ENCODE data around the gene ELMO1. TPM values are rescaled to one million over a fixed set of nuclear protein-coding genes. Genes with fewer than 3 reads are reported as not detected.

The ELMO1 gene
- total RNA-seq, 4 donors from 2014 or later = 24.6 to 120 (median 71.9) TPM

- no peaks in the 10 kb centered on the region for H3K9me3 ChIP-seq
- WGBS, 2 donors (ENCODE audit: low coverage in 1 of 2) = 67 to 69% methylated on average over 6 of the region's 6 CpGs
- TF ChIP-seq POLR2AphosphoS5 (IDR thresholded peaks at IDR 0.05) (peak in 1 of 3 donors; percentile 72), CTCF (IDR thresholded peaks at IDR 0.05) (no peak)
- no peaks in the 10 kb centered on the region for H3K27me3 ChIP-seq
- peak overlapping the region; percentile 22 to 47 (median 40) for H3K27ac ChIP-seq
- H3K4me1 ChIP-seq = peaks cover 0 to 15% (median 3%) of the 10 kb centered on the region in 4 donors
- no peaks in the 10 kb centered on the region for H3K36me3 ChIP-seq
- intact Hi-C loops (cut with DNase I; ENCODE audit: low total_unique reads) = no loop called here
- in situ Hi-C loops (cut with MboI; ENCODE audit: low pct_ligation_motif_present in 1 of 4, low pct_unique_long_range_greater_than_20kb in 1 of 4, low sequenced_read_pairs in 3 of 4) = no loop called here
- H3K4me3 ChIP-seq = no peak overlapping the region
- DNase-seq = no peak
Measured at GRCh38 chr7:37421861-37422500, 26.7 kb downstream of the ELMO1 start.

GRCh38 chr7:37420946-37421695, 27.5 kb downstream of the ELMO1 start:
- 46 to 72% methylated on average over 5 to 6 of the region's 6 CpGs for WGBS, 2 donors (ENCODE audit: low coverage in 1 of 2)
- Histone ChIP-seq H3K27me3 (no peaks in the 10 kb centered on the region), H3K4me3 (no peak overlapping the region), H3K27ac (peak overlapping the region; percentile 9 to 41 (median 28)), H3K36me3 (no peaks in the 10 kb centered on the region), H3K4me1 (peaks cover 3 to 23% (median 5%) of the 10 kb centered on the region in 4 donors), H3K9me3 (no peaks in the 10 kb centered on the region)
- TF ChIP-seq CTCF (IDR thresholded peaks at IDR 0.05) = no peak
- TF ChIP-seq POLR2AphosphoS5 (IDR thresholded peaks at IDR 0.05) = no peak
- TF ChIP-seq EP300 (IDR thresholded peaks at IDR 0.05; ENCODE audit: low read depth) = no peak
- TF ChIP-seq POLR2A (IDR thresholded peaks at IDR 0.05) = no peak
- intact Hi-C loops (cut with DNase I; ENCODE audit: low total_unique reads) = no loop called here
- DNase-seq = no peak
- in situ Hi-C loops (cut with MboI; ENCODE audit: low pct_ligation_motif_present in 1 of 4, low pct_unique_long_range_greater_than_20kb in 1 of 4, low sequenced_read_pairs in 3 of 4) = no loop called here

GRCh38 chr7:37419496-37419895, 29.2 kb downstream of the ELMO1 start:
- TF ChIP-seq CTCF (IDR thresholded peaks at IDR 0.05) (no peak), EP300 (IDR thresholded peaks at IDR 0.05; ENCODE audit: low read depth) (no peak), POLR2AphosphoS5 (IDR thresholded peaks at IDR 0.05) (no peak), POLR2A (IDR thresholded peaks at IDR 0.05) (no peak)
- Histone ChIP-seq H3K36me3 (no peaks in the 10 kb centered on the region), H3K9me3 (no peaks in the 10 kb centered on the region), H3K27ac (no peak overlapping the region), H3K27me3 (no peaks in the 10 kb centered on the region), H3K4me1 (peaks cover 3 to 33% (median 7%) of the 10 kb centered on the region in 4 donors), H3K4me3 (no peak overlapping the region)
- in situ Hi-C loops (cut with MboI; ENCODE audit: low pct_ligation_motif_present in 1 of 4, low pct_unique_long_range_greater_than_20kb in 1 of 4, low sequenced_read_pairs in 3 of 4) = no loop called here
- intact Hi-C loops (cut with DNase I; ENCODE audit: low total_unique reads) = no loop called here
- no peak for DNase-seq

GRCh38 chr7:37418381-37418780, 30.3 kb downstream of the ELMO1 start:
- WGBS, 2 donors (ENCODE audit: low coverage in 1 of 2) = 94 to 100% methylated on average over 4 to 6 of the region's 6 CpGs
- Histone ChIP-seq H3K27me3 (no peaks in the 10 kb centered on the region), H3K36me3 (no peaks in the 10 kb centered on the region), H3K9me3 (no peaks in the 10 kb centered on the region), H3K4me1 (peaks cover 3 to 36% (median 7%) of the 10 kb centered on the region in 4 donors), H3K27ac (no peak overlapping the region), H3K4me3 (no peak overlapping the region)
- in situ Hi-C loops (cut with MboI; ENCODE audit: low pct_ligation_motif_present in 1 of 4, low pct_unique_long_range_greater_than_20kb in 1 of 4, low sequenced_read_pairs in 3 of 4) = no loop called here
- DNase-seq = no peak
- TF ChIP-seq CTCF (IDR thresholded peaks at IDR 0.05) (no peak), POLR2AphosphoS5 (IDR thresholded peaks at IDR 0.05) (no peak), POLR2A (IDR thresholded peaks at IDR 0.05) (no peak), EP300 (IDR thresholded peaks at IDR 0.05; ENCODE audit: low read depth) (no peak)
- intact Hi-C loops (cut with DNase I; ENCODE audit: low total_unique reads) = no loop called here

Measured in transverse colon (tissue), 4 donors.